A549 (cell line): ENCODE measurements around the gene STXBP6.

ENCODE experiments used
- CEBPB ChIP-seq, 2 experiments: fragments of >200 bp in 1 of 2; sonication (Bioruptor Twin) in 1 of 2; formaldehyde crosslinking in 1 of 2; IDR thresholded peaks; 2 replicates each; pipeline ENCODE4 v1.6.1; 2012 to 2016
- CHD2 ChIP-seq: fragments of 150-350 bp; IDR thresholded peaks from 2 replicates; pipeline ENCODE4 v1.6.1; 2014; ENCODE audit warnings: low read length; ENCODE audit not compliant: partially characterized antibody
- CTCF ChIP-seq: fragments of >200 bp; sonication (Bioruptor Twin); formaldehyde crosslinking; IDR thresholded peaks from 3 replicates; pipeline ENCODE4 v1.5.1; 2016
- E2F6 ChIP-seq: IDR thresholded peaks from 2 replicates; pipeline ENCODE4 v1.6.1; 2012; ENCODE audit warnings: low read depth, borderline replicate concordance
- ELK1 ChIP-seq: fragments of 150-350 bp; IDR thresholded peaks from 2 replicates; pipeline ENCODE4 v1.6.1; 2014; ENCODE audit warnings: low read depth, mild to moderate bottlenecking, low read length
- ESRRA ChIP-seq: fragments of 150-350 bp; IDR thresholded peaks from 2 replicates; pipeline ENCODE4 v1.6.1; 2014; ENCODE audit warnings: mild to moderate bottlenecking, low read length, borderline replicate concordance
- FOXS1 ChIP-seq: fragments of 250-450 bp; sonication (Bioruptor Pico); IDR thresholded peaks from 2 replicates; pipeline ENCODE4 v1.5.0; 2020; ENCODE audit warnings: mild to moderate bottlenecking, moderate library complexity
- MAX ChIP-seq: IDR thresholded peaks from 2 replicates; pipeline ENCODE4 v1.6.1; 2012
- MYC ChIP-seq: IDR thresholded peaks from 2 replicates; pipeline ENCODE4 v1.6.1; 2012; ENCODE audit warnings: mild to moderate bottlenecking, inconsistent platforms, low read length, improper control_type of control experiment, borderline replicate concordance
- POLR2A ChIP-seq: IDR thresholded peaks from 2 replicates; pipeline ENCODE4 v1.6.1; 2012; ENCODE audit warnings: mild to moderate bottlenecking, low read length
- RCOR1 ChIP-seq: fragments of 150-350 bp; IDR thresholded peaks from 2 replicates; pipeline ENCODE4 v1.6.1; 2014; ENCODE audit warnings: antibody characterized with exemption, low read length, low read depth
- REST ChIP-seq: fragments of 200-600 bp; sonication (generic); IDR thresholded peaks from 2 replicates; pipeline ENCODE4 v1.6.1; 2016; ENCODE audit warnings: antibody characterized with exemption, mild to moderate bottlenecking, moderate library complexity
- ZFP36 ChIP-seq: fragments of 450-650 bp; IDR thresholded peaks from 2 replicates; pipeline ENCODE4 v1.6.1; 2014; ENCODE audit warnings: borderline replicate concordance; ENCODE audit not compliant: partially characterized antibody
- ZNF302 ChIP-seq: fragments of 250-450 bp; sonication (Bioruptor Pico); IDR thresholded peaks from 2 replicates; pipeline ENCODE4 v1.9.0; 2021; ENCODE audit warnings: inconsistent platforms, mild to moderate bottlenecking, moderate library complexity

- TF ChIP-seq ELK1 (no peak), MAX (no peak), FOXS1 (CRISPR knock-in tag) (no peak), CTCF (no peak), MYC (no peak), E2F6 (no peak), ESRRA (no peak), CHD2 (no peak), CEBPB (IDR thresholded peaks at IDR 0.05) (no peak), ZNF302 (CRISPR knock-in tag) (no peak), POLR2A (no peak), ZFP36 (no peak), RCOR1 (no peak), REST (no peak)
These were observed 288.8 kb downstream of the STXBP6 start for GRCh38 chr14:24761141-24761540.
